Suprapubic skin (tissue), 4 donors: ENCODE results near the gene MS4A15. TPM values are rescaled to one million over a fixed set of nuclear protein-coding genes. Genes with fewer than 3 reads are reported as not detected.
"Not testable (repeated sequence)": the region's sequence is repeated elsewhere in the genome, so short reads cannot be mapped to it uniquely, and the experiment has no call there.

Experiments used
- DNase-seq, 2 donors: peaks; one replicate each; pipeline ENCODE4 v3.0.0-alpha.2; 2019; ENCODE audit warnings: low spot score in 2 of 2
- H3K27ac ChIP-seq: fragments of 200-600 bp; sonication (generic); one replicate; pipeline ENCODE4 v1.5.1; 2019
- H3K27me3 ChIP-seq: fragments of 200-600 bp; sonication (generic); one replicate; pipeline ENCODE4 v1.5.1; 2019
- H3K36me3 ChIP-seq: fragments of 200-600 bp; sonication (generic); one replicate; pipeline ENCODE4 v1.5.1; 2019
- H3K4me1 ChIP-seq: fragments of 200-600 bp; sonication (generic); one replicate; pipeline ENCODE4 v1.5.1; 2019
- H3K4me3 ChIP-seq: fragments of 200-600 bp; sonication (generic); one replicate; pipeline ENCODE4 v1.5.1; 2019; ENCODE audit warnings: mild to moderate bottlenecking
- H3K9me3 ChIP-seq: fragments of 200-600 bp; sonication (generic); one replicate; pipeline ENCODE4 v1.5.1; 2019
- CTCF ChIP-seq, 2 donors: fragments of 200-600 bp in 1 of 2; fragments of 450-650 bp in 1 of 2; sonication (generic) in 1 of 2; IDR thresholded peaks; one replicate each; pipeline ENCODE4 v1.5.1; 2016 to 2019; ENCODE audit warnings: antibody characterized with exemption in 2 of 2, mild to moderate bottlenecking in 1 of 2, moderate library complexity in 1 of 2
- EP300 ChIP-seq: sonication (generic); formaldehyde crosslinking; IDR thresholded peaks from one replicate; pipeline ENCODE4 v1.6.1; 2017; ENCODE audit warnings: antibody characterized with exemption
- POLR2A ChIP-seq, 2 donors: fragments of 450-650 bp; IDR thresholded peaks; one replicate each; pipeline ENCODE4 v1.6.1; 2017; ENCODE audit warnings: antibody characterized with exemption in 2 of 2, mild to moderate bottlenecking in 2 of 2, moderate library complexity in 2 of 2
- POLR2AphosphoS5 ChIP-seq, 3 donors: sonication (generic); formaldehyde crosslinking; IDR thresholded peaks; one replicate each; pipeline ENCODE4 v1.6.1; 2017; ENCODE audit warnings: antibody characterized with exemption in 3 of 3
- WGBS: methylation state at CpG from one replicate; pipeline ENCODE4 v1.1.5; 2018; 5-methylcytosine and 5-hydroxymethylcytosine counted together
- total RNA-seq, 4 donors: library from RNA; depleted of rRNA; stranded (reverse); fragments of >200 nt; gene quantifications; one replicate each; pipeline ENCODE4 v1.1.0, GENCODE V29; 2016

MS4A15 gene
- total RNA-seq, 4 donors from 2014 or later = not detected

- 88% methylated on average over 2 of the region's 2 CpGs for WGBS
- Histone ChIP-seq H3K27ac (no peak overlapping the region), H3K4me3 (no peak overlapping the region), H3K4me1 (peaks cover 7% of the 10 kb centered on the region), H3K36me3 (no peaks in the 10 kb centered on the region), H3K27me3 (no peaks in the 10 kb centered on the region), H3K9me3 (peaks cover 3% of the 10 kb centered on the region)
- no peak for TF ChIP-seq EP300
- TF ChIP-seq CTCF (IDR thresholded peaks at IDR 0.05) = no peak
- TF ChIP-seq POLR2AphosphoS5 (IDR thresholded peaks at IDR 0.05) = no peak
- no peak for DNase-seq
Observed at GRCh38 chr11:60814112-60814511, 57.4 kb downstream of the MS4A15 start.

GRCh38 chr11:60816590-60817157 is 60.0 kb downstream of the MS4A15 start:
- Histone ChIP-seq H3K27me3 (no peaks in the 10 kb centered on the region), H3K4me3 (no peak overlapping the region), H3K36me3 (no peaks in the 10 kb centered on the region), H3K4me1 (no peaks in the 10 kb centered on the region), H3K9me3 (peaks cover 3% of the 10 kb centered on the region), H3K27ac (no peak overlapping the region)
- WGBS = 100% methylated on average over 2 of the region's 2 CpGs
- no peak for DNase-seq
- TF ChIP-seq CTCF (IDR thresholded peaks at IDR 0.05) (no peak), EP300 (no peak), POLR2AphosphoS5 (IDR thresholded peaks at IDR 0.05) (no peak), POLR2A (IDR thresholded peaks at IDR 0.05) (no peak)

DNA sequence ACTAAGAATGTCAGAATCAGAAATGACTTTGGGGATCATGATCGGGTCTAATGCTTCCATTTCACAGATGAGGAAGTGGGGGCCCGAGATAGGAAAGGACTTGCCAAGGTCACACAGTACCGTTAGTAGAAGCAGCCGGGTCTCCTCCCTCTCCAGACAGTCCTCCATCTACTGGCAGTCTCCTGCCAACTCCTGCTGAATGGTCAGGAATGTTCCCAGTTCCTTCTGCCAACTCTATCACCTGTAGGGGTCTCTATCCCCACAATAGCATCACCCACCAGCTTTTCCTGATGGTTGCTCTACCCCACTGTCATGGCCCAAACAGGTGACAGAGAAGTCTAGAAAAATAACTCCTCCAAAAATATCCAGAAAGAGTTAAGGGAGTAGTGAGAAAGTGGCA is 61.4 kb downstream of the MS4A15 start:
- WGBS = 77% methylated on average over 4 of the region's 4 CpGs
- peaks cover 3% of the 10 kb centered on the region for H3K9me3 ChIP-seq
- TF ChIP-seq EP300 = no peak
- TF ChIP-seq CTCF (IDR thresholded peaks at IDR 0.05) = no peak
- no peak for TF ChIP-seq POLR2AphosphoS5 (IDR thresholded peaks at IDR 0.05)
- TF ChIP-seq POLR2A (IDR thresholded peaks at IDR 0.05) = no peak
- H3K4me3 ChIP-seq = no peak overlapping the region
- DNase-seq = no peak
- H3K27me3 ChIP-seq = no peaks in the 10 kb centered on the region
- no peaks in the 10 kb centered on the region for H3K4me1 ChIP-seq
- no peaks in the 10 kb centered on the region for H3K36me3 ChIP-seq
- H3K27ac ChIP-seq = no peak overlapping the region

- no peaks in the 10 kb centered on the region for H3K36me3 ChIP-seq
- no peaks in the 10 kb centered on the region for H3K4me1 ChIP-seq
- DNase-seq = no peak
- H3K27me3 ChIP-seq = no peaks in the 10 kb centered on the region
- no peak overlapping the region for H3K27ac ChIP-seq
- TF ChIP-seq POLR2A (IDR thresholded peaks at IDR 0.05) (no peak), POLR2AphosphoS5 (IDR thresholded peaks at IDR 0.05) (no peak), CTCF (IDR thresholded peaks at IDR 0.05) (no peak), EP300 (no peak)
- 54% methylated on average over 15 of the region's 15 CpGs for WGBS
- no peak overlapping the region for H3K4me3 ChIP-seq
- H3K9me3 ChIP-seq = peaks cover 3% of the 10 kb centered on the region
Observed at GRCh38 chr11:60821827-60822599, 65.3 kb downstream of the MS4A15 start.

DNA sequence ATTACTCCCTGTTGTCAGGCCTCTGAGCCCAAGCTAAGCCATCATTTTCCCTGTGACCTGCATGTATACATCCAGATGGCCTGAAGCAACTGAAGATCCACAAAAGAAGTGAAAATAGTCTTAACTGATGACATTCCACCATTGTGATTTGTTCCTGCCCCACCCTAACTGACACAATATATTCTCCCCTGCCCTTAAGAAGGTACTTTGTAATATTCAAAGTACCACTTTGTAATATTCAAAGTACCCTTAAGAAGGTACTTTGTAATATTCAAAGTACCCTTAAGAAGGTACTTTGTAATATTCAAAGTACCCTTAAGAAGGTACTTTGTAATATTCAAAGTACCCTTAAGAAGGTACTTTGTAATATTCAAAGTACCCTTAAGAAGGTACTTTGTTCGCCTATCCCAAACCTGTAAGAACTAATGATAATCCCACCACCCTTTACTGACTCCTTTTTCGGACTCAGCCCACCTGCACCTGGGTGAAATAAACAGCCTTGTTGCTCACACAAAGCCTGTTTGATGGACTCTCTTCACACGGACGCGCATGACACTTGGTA is 67.2 kb downstream of the MS4A15 start:
- not testable (repeated sequence) for H3K27me3 ChIP-seq, H3K4me1 ChIP-seq, H3K4me3 ChIP-seq, H3K9me3 ChIP-seq, H3K36me3 ChIP-seq, H3K27ac ChIP-seq, DNase-seq
- 92% methylated on average over 5 of the region's 5 CpGs for WGBS
